Panc1 (cell line): ENCODE data around the gene CHCHD3. TPM values are rescaled to one million over a fixed set of nuclear protein-coding genes. Genes with fewer than 3 reads are reported as not detected.

ENCODE experiments used
- ATAC-seq: fragments of 200-7000 bp; cut with Tn5 transposase; 2 replicates; pipeline ENCODE4 v1.9.1; 2020; ENCODE audit warnings: mild to moderate bottlenecking, moderate library complexity
- BruUV-seq: library from RNA; stranded (reverse); fragments of 400-500 nt; replicated peaks from 2 replicates; lab custom pipeline; 2021; lab: Mats Ljungman, UMichigan
- CTCF ChIA-PET: fragments of 300-600 bp; sonication (Branson Sonifier 250); formaldehyde crosslinking; loops from one replicate; lab custom pipeline; 2022; ENCODE audit warnings: antibody characterized with exemption; lab: Charles Lee
- POLR2A ChIA-PET: fragments of 300-600 bp; sonication (Branson Sonifier 250); formaldehyde crosslinking; loops from one replicate; lab custom pipeline; 2022; ENCODE audit warnings: antibody characterized with exemption; lab: Charles Lee
- DNase-seq: peaks from one replicate; pipeline ENCODE4 v3.0.0-alpha.2; 2010; ENCODE audit warnings: low read depth, low spot score
- H3K27ac ChIP-seq: 2 replicates; pipeline ENCODE4 v1.5.1; 2011; ENCODE audit warnings: mild to moderate bottlenecking, low read length, inconsistent platforms
- H3K27me3 ChIP-seq: fragments of 200-500 bp; sonication (Bioruptor generic); 2 replicates; pipeline ENCODE4 v1.6.0; 2014; ENCODE audit warnings: low read length, inconsistent platforms; ENCODE audit not compliant: control insufficient read depth, insufficient read depth
- H3K36me3 ChIP-seq: fragments of 200-500 bp; sonication (Bioruptor generic); 2 replicates; pipeline ENCODE4 v1.5.1; 2014; ENCODE audit warnings: inconsistent platforms, mild to moderate bottlenecking, low read length, moderate library complexity; ENCODE audit not compliant: control insufficient read depth, insufficient read depth
- H3K4me1 ChIP-seq: 2 replicates; pipeline ENCODE4 v1.5.1; 2011; ENCODE audit warnings: inconsistent platforms, mild to moderate bottlenecking, low read length, moderate library complexity; ENCODE audit not compliant: control insufficient read depth, insufficient read depth
- H3K4me3 ChIP-seq, 2 experiments: 2 replicates each; pipeline ENCODE4 v1.5.1; 2011 to 2012; ENCODE audit warnings: low read depth in 2 of 2, low read length in 2 of 2, mild to moderate bottlenecking in 2 of 2, inconsistent platforms in 1 of 2, moderate library complexity in 1 of 2
- H3K9me3 ChIP-seq: fragments of 200-500 bp; sonication (Bioruptor generic); 2 replicates; pipeline ENCODE4 v1.5.1; 2014; ENCODE audit warnings: low read depth, mild to moderate bottlenecking, inconsistent platforms, low read length, moderate library complexity; ENCODE audit not compliant: control insufficient read depth, insufficient read depth
- POLR2AphosphoS5 ChIP-seq: IDR thresholded peaks from 2 replicates; pipeline ENCODE4 v1.6.1; 2012; ENCODE audit warnings: mild to moderate bottlenecking, low read depth, low read length, moderate library complexity
- REST ChIP-seq, 2 experiments: IDR thresholded peaks; 2 replicates each; pipeline ENCODE4 v1.6.1; 2011 to 2012; ENCODE audit warnings: low read depth in 2 of 2, control low read depth in 1 of 2, low read length in 1 of 2, mild to moderate bottlenecking in 1 of 2, moderate library complexity in 1 of 2; ENCODE audit not compliant: insufficient read depth in 1 of 2
- SIN3A ChIP-seq: IDR thresholded peaks from 2 replicates; pipeline ENCODE4 v1.6.1; 2012; ENCODE audit warnings: low read depth, mild to moderate bottlenecking, low read length, moderate library complexity, borderline replicate concordance; ENCODE audit not compliant: insufficient read depth
- TCF7L2 ChIP-seq: IDR thresholded peaks from 2 replicates; pipeline ENCODE4 v1.6.1; 2011; ENCODE audit warnings: mild to moderate bottlenecking, low read depth, low read length, inconsistent platforms
- in situ Hi-C: cut with HindIII; loops from 2 replicates; pipeline ENCODE4 v1.10.0; 2016; ENCODE audit warnings: low sequenced_read_pairs, low pct_unique_long_range_greater_than_20kb
- intact Hi-C: fragments of 100-400 bp; cut with micrococcal nuclease; formaldehyde crosslinking; loops from one replicate; pipeline ENCODE4 v1.10.0; 2022; ENCODE audit not compliant: unreplicated experiment
- total RNA-seq: library from RNA; stranded (reverse); gene quantifications from one replicate; pipeline ENCODE4 v1.2.1, GENCODE V29; 2021; ENCODE audit not compliant: unreplicated experiment
- TF ChIP-seq, protein P1 (sequence below): fragments of 450-650 bp; IDR thresholded peaks from 2 replicates; pipeline ENCODE4 v1.5.1; 2017; ENCODE audit warnings: mild to moderate bottlenecking

The CHCHD3 gene
- total RNA-seq, 1 experiment from 2014 or later, result 109 TPM

DNA sequence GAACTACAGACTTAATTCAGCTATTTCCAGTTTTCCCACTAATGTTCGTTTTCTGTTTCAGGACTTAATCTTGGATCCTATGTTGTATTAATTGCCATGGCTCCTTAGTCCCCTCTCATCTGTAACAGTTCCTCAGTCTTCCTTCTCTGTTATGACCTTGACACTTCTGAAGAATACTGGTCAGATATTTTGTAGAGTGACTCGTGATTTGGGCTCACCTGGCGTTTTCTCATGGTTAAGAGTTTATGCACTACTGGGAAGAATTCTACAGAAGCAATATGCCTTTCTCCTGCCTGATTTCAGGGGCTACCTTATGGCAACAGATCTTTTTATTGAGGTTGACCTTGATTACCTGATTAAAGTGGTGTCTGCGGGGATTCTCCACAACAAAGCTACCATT, 239.4 kb downstream of the CHCHD3 start:
- no peak overlapping the region for H3K27ac ChIP-seq
- BruUV-seq, result no TSS peak
- no peak for ATAC-seq
- H3K36me3 ChIP-seq, result no peaks in the 10 kb centered on the region
- in situ Hi-C loops (no loop called here), intact Hi-C loops (no loop called here)
- TF ChIP-seq REST (IDR thresholded peaks at IDR 0.05; ENCODE audit: insufficient read depth in 1 of 2, low read depth in 2 of 2, low read length in 1 of 2) (no peak), SIN3A (no peak), POLR2AphosphoS5 (no peak), TCF7L2 (no peak)
- TF ChIP-seq, protein P1, sequence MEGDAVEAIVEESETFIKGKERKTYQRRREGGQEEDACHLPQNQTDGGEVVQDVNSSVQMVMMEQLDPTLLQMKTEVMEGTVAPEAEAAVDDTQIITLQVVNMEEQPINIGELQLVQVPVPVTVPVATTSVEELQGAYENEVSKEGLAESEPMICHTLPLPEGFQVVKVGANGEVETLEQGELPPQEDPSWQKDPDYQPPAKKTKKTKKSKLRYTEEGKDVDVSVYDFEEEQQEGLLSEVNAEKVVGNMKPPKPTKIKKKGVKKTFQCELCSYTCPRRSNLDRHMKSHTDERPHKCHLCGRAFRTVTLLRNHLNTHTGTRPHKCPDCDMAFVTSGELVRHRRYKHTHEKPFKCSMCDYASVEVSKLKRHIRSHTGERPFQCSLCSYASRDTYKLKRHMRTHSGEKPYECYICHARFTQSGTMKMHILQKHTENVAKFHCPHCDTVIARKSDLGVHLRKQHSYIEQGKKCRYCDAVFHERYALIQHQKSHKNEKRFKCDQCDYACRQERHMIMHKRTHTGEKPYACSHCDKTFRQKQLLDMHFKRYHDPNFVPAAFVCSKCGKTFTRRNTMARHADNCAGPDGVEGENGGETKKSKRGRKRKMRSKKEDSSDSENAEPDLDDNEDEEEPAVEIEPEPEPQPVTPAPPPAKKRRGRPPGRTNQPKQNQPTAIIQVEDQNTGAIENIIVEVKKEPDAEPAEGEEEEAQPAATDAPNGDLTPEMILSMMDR, result no peak
- DNase-seq, result no peak
- no peaks in the 10 kb centered on the region for H3K4me1 ChIP-seq
- no peaks in the 10 kb centered on the region for H3K27me3 ChIP-seq
- CTCF ChIA-PET, result no interaction called here
- POLR2A ChIA-PET, result no interaction called here
- no peak overlapping the region for H3K4me3 ChIP-seq
- H3K9me3 ChIP-seq, result no peaks in the 10 kb centered on the region

DNA sequence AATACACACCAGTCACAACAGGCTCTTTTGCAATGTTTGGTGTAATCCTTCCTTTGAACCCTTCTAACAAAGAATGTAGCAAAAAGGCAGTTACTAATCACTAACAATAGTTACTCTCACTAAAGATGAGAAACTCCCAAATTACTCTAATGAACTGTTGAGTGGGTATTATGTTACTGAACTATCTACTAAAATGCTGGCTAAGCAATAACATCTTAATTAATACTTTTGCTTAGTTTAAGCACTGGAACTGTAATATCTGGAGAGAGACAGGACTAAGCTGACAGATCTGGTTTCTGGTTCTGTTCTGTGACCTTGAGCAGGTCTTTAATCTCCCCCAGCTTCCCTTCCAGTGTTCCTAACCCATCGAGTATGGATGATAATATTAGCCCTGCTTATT, 241.7 kb downstream of the CHCHD3 start:
- H3K9me3 ChIP-seq, result no peaks in the 10 kb centered on the region
- intact Hi-C loops (no loop called here), in situ Hi-C loops (no loop called here)
- BruUV-seq, result no TSS peak
- CTCF ChIA-PET, result no interaction called here
- POLR2A ChIA-PET, result no interaction called here
- no peaks in the 10 kb centered on the region for H3K4me1 ChIP-seq
- TF ChIP-seq, protein P1, result no peak
- TF ChIP-seq POLR2AphosphoS5, result no peak
- TF ChIP-seq TCF7L2, result no peak
- TF ChIP-seq SIN3A, result no peak
- no peak for TF ChIP-seq REST (IDR thresholded peaks at IDR 0.05; ENCODE audit: insufficient read depth in 1 of 2, low read depth in 2 of 2, low read length in 1 of 2)
- H3K27me3 ChIP-seq, result no peaks in the 10 kb centered on the region
- no peak for ATAC-seq
- no peak overlapping the region for H3K4me3 ChIP-seq
- H3K27ac ChIP-seq, result no peak overlapping the region
- no peak for DNase-seq
- no peaks in the 10 kb centered on the region for H3K36me3 ChIP-seq
